OCI-LY1 (cell line): Measurements from ENCODE around the gene INPP5A.

ENCODE experiments used
- CTCF ChIP-seq: fragments of 200-600 bp; sonication (generic), shearing (Covaris generic); IDR thresholded peaks from 2 replicates; pipeline ENCODE4 v1.5.1; 2017; ENCODE audit warnings: mild to moderate bottlenecking, antibody characterized with exemption, low read length, moderate library complexity, mixed read lengths
- EZH2 ChIP-seq: fragments of 200-600 bp; sonication (generic), shearing (Covaris generic); IDR thresholded peaks from 2 replicates; pipeline ENCODE4 v1.8.0; 2017; ENCODE audit warnings: borderline replicate concordance, mixed run types, mild to moderate bottlenecking, antibody characterized with exemption, low read length, moderate library complexity, mixed read lengths

- TF ChIP-seq CTCF = no peak
- TF ChIP-seq EZH2 = no peak
Observed at GRCh38 chr10:132536877-132537683, 507 bp upstream of the INPP5A start.
